GM21381 (cell line): ENCODE results near the gene CHPF.

Experiments
- ATAC-seq: cut with Tn5 transposase; IDR thresholded peaks from one replicate; pipeline ENCODE4 v1.9.1; 2021; ENCODE audit warnings: mild to moderate bottlenecking, moderate library complexity; ENCODE audit not compliant: unreplicated experiment

CHPF gene

DNA sequence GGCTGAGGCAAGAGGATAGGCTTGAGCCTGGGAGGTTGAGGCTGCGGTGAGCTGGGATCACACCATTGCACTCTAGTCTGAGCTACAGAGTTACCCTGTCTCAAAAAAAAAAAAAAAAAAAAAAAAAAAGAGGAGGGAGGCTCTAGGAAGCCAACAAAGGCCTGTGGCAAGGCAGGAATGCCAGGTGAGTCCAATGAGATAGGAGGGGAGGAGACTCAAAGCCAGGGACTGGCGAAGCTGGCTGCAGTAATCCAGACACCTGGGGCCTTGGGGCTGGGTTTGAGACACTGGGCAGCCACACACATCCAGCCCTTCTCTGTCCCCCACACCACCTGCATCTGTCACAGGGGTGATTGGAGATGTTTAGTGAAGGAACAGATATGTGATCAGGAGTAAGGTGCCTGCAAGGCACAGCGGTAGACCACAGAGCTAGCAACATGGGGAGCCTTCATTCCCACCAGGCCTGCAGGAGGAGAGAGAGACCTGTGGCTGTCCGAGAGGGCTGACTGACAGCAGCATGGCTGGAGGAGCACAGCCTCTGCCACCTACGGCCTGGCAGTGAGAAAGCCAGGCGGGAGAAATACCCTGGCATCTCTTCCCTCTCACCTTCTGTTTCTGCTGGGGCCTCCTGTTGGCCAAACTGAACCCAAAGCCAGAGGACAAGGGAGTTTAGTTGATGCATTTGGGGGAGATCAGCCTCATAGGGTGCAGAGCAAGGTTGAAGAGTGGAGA is 9.5 kb downstream of the CHPF start:
- no peak for ATAC-seq

DNA sequence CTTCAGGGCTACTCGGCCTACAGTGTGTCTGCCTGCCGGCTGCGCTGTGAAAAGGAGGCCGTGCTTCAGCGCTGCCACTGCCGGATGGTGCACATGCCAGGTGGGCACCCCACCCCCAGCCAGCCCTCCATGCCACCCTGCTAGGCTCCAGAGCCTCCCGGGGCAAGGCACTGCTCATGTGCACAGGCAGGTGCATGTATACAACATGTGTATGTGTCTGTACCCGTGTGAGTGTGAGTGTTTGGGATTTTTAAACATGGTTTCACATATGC is 11.3 kb downstream of the CHPF start:
- ATAC-seq, result no peak

DNA sequence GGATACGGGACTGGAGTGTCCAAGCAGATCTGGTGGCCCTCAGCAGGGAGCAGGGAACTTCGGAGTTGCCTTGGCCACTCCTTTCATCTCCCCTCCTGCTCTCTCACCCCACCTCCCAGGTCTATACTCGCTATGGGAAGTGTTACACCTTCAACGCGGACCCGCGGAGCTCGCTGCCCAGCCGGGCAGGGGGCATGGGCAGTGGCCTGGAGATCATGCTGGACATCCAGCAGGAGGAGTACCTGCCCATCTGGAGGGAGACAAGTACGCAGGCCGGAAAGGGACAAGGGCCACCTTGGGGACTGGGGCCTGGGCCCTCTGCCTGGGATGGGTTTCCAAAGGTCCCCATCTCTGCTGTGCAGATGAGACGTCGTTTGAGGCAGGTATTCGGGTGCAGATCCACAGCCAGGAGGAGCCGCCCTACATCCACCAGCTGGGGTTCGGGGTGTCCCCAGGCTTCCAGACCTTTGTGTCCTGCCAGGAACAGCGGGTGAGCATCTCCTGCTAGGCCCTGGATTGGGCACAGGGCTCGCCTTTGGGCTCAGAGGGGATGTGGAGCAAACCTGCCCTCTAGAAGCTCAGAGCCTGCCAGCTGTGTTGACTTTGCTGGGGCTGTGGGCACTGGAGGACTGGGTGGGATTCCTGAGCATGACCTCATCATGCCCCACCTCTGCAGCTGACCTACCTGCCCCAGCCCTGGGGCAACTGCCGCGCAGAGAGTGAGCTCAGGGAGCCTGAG is 11.8 kb downstream of the CHPF start:
- no peak for ATAC-seq

DNA sequence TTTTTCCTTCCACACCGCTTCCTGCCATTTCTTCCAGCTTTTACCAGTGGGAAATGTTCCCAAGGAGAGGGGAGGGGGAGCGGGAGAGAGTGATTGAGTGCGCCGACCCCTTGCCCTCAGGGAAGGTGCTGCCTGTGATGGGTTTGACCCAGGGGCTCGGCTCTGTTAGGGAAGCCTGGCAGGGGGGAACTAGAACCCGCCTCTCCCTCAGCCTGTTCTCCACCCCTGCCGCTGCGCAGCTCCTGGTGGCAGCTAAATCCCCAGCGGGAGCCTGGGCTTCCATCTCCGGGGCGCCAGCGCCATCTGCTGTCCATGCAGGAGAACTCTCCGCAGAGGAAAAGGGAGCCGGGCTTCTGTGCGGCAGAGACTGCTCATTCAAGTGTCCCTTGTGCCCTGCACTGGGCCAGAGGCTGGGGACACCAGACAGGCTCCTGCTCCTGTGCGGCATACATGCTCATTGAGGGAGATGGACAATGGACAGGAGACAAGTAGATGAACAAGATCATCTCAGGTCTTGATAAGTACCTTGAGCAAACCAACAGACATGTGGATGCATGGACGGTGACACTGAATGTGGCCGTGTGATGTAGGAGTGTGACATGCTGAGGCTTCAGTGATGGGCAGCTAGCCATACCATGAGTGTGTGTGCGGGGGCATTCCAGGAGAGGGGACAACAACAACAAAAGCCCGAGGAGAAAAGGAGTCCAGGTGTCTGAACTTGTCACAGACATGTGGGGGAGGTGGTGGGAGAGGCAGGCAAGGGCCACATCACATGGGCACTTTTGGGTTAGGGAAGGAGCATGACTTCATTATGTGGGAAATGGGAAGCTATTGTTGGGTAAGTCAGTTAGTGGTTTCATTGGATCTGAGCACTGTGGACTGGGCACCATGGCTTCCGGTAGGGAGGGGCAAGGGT is 13.3 kb downstream of the CHPF start:
- ATAC-seq, result peak; percentile 92

DNA sequence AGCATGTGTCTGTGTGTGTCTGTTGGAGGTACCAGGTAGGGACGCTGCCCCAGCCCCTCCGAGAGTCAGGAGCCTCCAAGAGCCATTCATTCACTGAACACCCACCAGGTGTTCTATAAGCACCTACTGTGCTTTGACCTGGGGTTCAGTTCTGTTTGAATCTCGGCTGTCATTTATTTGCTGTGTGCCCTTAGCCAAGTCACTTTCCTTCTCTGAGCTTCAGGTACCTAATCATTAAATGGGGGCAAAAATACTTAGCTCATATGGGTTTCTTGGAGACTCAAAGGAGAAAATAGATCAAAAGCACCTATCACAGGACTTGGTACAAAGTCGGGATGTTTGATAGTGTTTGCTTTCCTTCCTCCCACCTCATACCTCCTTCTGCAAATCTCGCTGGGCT is 16.1 kb downstream of the CHPF start:
- ATAC-seq, result no peak

DNA sequence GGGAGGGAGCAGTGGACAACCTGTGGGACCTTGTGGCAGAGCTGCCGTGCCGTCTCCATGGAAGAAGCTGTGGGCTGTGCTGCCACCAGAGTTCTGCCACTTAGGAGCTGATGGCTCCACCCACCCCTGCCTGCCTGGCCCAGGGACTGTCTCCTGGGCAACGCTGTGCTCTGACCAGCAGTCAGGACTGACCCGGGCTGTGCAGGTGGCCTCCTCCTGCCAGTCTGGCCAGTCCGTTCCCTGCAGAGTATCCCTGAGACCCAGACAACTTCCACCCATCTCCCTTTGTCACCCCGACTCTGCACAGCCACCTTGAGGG is 16.6 kb downstream of the CHPF start:
- no peak for ATAC-seq

DNA sequence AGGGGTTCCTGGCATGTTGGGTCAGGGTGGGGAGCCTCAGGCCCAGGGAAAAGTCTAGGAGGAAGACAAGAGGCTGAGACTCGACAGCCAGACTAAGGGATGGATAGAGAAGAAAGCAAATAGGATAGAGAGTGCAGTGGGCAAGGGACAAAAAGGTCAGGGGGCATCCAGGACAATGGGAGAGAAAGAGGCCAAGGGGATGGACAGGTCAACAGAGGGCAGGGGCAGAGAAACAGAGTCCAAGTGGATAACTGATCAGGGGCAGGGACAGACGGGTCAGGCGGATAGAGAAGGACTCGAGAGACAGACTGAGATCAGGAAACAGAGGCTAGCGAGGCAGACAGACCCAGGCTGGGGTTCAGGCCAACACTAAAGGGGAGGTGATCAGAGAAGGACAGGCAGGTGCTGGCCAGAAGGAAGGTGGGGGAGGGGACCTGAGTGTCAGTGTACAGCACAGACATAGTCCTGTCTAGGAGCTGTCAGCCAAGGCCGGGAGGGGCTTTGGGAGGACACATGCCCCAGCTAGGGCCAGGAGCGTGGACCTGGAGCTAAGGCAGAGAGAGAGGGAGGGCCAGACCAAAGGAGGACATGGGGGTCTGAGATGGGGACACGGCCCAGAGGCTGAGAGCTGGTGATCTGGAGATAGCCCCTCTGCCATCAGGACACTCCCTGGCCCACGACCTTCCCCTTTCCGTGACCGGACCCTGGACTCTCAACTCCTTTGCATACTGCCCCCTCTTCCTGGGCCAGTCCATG is 17.1 kb downstream of the CHPF start:
- no peak for ATAC-seq

DNA sequence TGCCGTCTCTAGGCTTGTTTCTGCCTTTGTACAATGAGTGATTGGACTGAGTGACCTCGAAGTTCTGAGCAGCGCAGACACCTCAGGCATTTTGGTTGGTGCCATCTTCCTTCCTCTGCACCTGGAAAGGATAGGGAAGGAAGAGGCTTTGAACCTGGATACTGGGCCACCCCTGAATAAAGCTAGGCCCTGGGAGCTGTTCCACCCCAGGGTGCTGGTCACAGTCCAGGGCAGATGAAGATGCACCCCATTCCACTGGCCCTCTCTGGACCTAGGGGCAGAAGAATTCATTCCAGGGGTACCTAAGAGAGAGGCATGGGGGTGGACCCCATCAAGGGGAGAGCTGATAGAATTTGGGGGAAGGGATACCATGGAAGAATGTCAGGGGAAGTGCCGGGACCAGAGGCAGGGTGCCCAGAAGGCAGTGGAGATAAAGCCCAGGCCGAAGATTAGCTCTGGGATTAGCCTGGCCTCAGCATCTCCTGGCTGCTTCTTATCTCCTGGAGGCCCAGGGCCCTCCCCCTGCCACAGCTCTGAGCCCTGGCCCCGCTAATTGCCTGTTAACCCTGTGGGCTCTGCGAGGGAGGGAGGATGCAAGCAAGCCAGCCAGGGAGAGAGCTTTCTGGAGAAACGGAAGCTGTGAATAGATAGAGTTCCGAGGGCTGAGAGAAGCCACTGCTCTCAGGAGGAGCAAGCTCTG is 17.9 kb downstream of the CHPF start:
- ATAC-seq, result no peak

DNA sequence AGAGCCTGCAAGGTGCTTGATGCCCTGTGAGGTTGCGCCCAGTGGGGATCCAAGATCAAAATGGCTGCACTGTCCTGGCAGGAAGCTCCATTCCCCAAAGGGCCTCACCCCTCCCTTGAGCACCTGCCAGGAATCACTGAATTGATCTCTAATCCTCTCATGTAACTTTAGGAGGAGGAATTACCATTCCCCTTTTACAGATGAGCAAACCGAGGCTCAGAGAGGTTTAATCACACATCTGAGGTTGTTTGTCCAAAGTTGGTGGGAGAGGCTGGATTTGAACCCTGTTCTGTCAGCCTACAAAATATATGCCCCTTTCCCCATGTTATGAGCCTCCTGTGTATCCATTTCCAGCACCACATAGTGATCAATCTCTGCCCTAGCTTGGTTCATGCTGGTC is 18.8 kb downstream of the CHPF start:
- no peak for ATAC-seq

DNA sequence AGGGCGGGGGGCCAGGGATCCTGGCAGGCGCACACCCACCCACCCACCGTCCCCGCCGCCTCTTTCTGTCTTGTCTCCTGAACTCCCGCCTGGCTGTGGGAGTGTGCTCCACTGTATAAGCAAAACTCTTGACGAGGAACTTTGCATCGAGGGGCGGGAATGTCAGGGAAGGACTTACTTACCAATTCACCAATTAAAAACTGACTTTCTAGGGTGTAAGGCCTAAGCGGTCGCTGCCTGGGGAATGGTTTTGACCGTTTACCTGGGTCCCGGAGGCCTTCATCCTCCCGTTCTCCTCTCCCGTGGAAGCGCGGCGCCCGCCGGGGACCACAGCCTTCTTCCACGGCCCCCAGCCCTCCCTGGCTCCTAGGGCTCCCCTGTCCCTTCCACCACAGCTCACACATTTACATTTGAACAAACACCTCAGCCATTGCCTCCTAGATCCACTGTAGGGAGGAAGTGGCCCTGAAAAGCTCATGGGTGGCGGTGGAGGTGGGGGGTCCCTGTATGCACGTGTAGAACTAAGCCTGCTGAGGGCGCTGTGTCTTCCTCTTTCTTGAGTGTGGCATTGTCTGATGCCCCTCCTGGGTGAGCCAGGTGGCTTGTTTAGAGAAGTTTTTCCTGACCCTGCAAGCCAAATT is 20.5 kb downstream of the CHPF start:
- no peak for ATAC-seq

DNA sequence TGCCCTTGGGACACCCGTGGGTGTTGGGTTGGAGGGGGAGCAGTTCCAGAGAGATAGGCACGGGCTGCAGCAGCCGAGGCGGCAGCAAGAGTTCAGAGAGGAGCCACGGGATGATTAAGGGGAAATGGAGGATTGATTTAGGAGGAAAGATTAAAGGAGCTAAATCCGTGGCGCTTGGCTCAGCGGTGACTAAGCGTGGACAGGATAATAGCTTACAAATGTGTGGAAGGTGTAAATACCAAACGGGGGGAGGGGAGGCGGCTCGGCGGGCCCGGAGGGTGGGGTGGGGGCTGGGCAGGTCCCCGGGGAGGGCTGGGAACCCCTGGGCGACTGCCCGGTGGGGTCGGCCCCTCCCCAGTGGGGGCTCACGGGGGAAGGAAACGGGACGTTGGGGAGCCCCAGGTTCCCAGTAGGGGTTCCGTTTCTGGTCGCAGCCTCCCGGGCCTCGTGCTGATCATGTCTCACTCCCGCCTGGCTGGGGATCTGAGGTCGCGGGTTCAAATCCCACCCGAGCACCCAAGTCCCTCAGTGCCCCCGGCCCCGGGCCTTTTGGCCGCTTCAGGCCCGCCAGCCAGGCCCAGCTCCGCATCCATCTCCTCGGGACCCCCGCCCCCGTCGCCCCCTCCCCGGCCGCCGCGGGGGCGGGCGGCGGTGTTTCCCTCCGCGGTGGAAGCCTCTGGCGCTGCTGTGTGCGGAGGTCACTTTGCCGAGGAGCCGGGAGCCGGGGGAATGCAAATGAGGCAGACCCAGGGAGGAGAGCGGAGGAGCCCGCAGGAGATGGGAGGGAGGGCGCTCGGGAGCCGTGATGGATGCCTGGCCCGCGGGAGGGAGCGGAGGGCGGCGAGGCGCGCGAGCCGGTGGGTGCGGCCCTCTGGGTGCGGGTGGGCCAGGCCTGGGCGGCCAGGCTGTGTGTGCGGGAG is 21.2 kb downstream of the CHPF start:
- ATAC-seq, result no peak

DNA sequence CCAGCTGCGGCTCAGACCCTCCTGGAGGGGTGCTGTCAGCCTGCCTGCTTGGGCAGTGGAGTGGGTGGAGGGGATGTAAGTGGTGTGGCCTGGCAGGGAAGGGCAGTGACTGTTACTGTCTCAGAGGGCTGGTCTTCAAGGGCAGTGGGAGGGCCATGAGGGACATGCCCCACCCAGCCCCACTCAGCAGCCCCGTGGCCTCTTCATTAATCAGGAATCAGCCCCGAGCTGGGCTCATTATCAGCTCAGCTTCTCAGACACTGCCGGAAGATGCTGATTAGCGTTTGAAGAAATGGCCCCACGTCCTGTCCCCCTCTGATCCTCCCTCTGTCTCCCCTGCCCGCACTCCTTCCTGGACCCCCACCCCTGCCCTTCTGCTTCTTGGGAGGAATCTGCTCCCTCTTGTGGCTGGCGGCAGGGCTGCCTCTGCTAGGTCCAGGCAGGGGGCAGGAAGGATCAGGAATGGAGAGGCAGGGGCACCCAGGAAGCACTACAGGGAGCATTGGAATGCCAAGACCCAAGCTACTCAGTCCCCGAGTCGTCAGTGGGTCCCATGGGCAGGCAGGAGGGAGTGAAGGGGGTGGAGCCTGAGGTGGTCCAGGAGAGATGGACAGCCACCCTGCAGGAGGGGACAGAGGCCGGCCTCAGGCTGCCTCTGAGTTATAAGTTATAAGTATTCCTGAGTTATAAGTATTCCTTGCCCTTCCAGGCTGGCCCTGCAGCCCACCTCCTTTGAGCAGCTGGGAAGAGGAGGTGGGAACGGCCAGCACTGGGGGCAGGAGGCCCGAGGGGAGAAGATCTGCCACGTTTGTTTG is 22.3 kb downstream of the CHPF start:
- ATAC-seq, result no peak

DNA sequence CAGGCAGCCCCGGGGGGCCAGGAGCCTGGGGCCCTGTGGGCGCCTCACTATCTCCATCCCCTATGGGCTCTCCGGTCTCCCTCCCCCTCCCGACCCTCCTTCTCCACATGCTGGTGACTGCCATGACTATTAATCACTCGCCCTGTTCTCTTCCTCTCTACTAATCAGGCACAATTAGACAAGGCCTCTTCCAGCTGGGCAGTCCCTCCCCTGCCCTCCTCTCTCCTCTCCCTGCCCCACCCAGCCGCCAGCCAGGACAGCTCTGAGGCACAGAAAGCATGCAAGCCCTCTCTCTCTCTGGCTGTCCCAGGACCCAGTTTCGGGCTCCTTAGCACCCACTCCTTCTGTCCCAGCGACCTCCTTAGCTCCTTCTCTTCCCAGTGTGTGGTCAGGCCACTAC is 23.5 kb downstream of the CHPF start:
- ATAC-seq, result no peak

DNA sequence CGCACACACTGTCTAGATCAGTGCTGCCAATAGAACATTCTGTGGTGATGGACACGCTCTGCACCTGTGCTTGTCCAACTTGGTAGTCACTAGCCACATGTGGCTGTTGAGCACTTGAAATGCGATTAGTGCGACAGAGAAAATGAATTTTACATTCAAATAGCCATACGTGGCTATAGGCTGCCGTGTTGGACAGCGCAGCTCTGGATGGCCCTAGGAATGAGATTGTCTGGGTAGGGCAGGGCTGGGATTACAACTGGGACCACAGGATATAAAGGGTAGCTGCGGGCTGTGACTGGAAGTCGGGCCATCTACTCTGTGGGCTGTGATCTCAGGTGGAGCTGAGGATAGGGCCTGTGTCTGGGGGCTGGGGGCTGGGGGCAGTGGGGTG is 24.1 kb downstream of the CHPF start:
- ATAC-seq, result no peak

DNA sequence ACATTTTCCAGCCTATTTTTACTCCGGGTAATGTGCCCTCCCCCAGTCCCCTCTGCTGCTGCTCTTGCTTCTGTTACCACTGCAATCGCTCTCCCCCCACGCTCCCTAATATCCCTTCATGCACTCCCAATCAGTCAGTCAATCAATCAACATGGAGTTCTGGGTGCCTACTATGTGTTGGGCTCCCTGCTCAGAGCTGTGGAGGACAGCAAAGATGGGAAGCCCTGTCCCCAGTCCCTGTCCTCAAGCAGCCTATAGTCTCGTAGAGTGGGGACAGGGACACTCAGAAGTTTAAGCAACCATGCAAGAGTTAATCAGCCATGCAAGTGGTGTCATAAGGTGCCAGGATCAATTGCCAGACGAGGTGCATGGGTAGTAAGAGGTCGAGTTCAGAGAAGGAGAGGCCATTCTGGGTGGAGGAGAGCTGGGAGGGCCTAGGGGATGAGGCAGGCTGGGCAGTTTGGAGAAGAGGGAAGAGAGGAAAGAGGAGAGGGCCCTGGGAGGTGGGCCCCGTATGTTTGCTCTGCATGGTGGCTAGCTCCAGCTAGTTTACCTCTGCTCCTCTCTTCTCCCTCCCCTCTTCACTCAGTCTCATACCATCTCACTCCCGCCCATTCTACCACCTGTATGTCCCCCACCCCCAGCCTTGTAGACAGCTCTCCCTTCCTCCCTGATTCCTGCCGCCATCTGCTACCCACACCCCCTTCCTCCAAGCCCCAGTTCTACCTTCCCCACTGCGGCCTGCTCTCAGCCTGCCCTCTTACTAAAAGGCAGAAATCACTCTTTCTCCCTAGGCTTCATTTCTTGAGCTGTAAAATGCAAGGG is 25.4 kb downstream of the CHPF start:
- ATAC-seq, result no peak

DNA sequence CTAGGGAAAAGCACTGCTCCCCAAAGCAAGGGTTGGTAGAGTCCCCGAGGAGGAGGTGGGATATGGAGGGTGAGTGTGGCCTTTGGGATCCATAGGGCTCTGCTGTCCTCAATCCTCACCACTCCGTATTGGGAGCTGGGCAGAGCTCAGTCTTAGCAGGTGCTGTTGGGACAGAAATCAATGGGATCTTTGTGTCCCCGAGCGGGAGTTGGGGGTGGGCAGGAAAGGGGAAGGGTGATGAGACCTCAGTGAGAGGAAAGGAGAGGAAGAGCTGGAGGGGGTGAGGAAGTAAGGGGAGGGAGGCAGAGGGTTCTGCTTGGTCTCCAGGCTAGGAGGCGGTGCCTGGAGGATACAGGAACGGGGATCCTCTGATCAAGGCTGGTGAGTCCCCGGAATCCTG is 26.7 kb downstream of the CHPF start:
- no peak for ATAC-seq

DNA sequence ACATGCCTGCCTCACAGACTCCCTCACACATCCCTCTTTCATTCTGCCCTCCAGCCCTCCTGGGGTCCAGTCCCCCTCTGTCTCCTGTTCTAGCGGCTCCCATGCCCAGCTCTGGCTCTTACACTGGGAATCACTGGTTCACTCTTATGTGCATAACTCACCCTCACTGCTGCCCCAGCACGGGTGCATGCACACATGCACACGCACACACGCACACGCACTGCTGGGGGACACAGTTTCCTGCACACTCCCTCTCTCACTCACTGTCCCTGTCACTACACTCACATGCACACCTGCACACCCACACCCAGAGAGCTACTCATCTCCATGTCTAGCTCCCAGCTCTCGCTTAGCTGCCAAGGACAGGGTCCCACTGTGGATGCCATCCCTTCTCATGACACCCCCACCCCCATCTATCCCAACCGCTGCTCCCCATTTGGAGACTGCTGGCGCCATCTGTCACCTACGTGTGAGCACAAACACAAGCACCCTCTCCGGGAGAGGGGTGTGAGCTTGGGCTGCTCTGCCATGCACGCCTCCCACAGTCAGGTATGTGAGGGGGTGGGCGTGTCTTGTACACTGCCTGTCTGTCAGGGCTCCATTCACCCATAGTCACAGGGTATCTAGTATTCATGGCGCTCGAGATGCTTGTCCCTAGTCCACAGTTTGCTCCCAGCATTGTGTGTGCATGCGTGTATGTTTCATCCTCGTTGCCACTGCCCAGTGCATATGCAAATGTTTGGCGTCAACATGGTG is 27.6 kb downstream of the CHPF start:
- no peak for ATAC-seq
